DOHH2 (cell line): ENCODE data around the gene PTPN7.

Experiments used
- H3F3A ChIP-seq: fragments of 200-600 bp; sonication (generic), shearing (Covaris generic); 2 replicates; pipeline ENCODE4 v1.6.0; 2016; ENCODE audit warnings: antibody characterized with exemption, mild to moderate bottlenecking; ENCODE audit not compliant: control insufficient read depth, insufficient read depth
- H3K27ac ChIP-seq: fragments of 200-600 bp; sonication (generic); 2 replicates; pipeline ENCODE4 v1.5.1; 2014; ENCODE audit warnings: low read depth, mild to moderate bottlenecking, low read length, moderate library complexity
- H3K27me3 ChIP-seq: fragments of 200-600 bp; sonication (generic); 2 replicates; pipeline ENCODE4 v1.6.1; 2014; ENCODE audit warnings: mild to moderate bottlenecking, low read length, mixed read lengths; ENCODE audit not compliant: control insufficient read depth
- H3K36me3 ChIP-seq: fragments of 200-600 bp; sonication (generic); 2 replicates; pipeline ENCODE4 v1.6.1; 2014; ENCODE audit warnings: mild to moderate bottlenecking, low read length, moderate library complexity, mixed read lengths; ENCODE audit not compliant: control insufficient read depth
- H3K4me1 ChIP-seq: fragments of 200-600 bp; sonication (generic); 2 replicates; pipeline ENCODE4 v1.6.1; 2014; ENCODE audit warnings: mild to moderate bottlenecking, low read length, mixed read lengths; ENCODE audit not compliant: control insufficient read depth
- H3K4me2 ChIP-seq: fragments of 200-600 bp; sonication (generic); 2 replicates; pipeline ENCODE4 v1.6.0; 2014; ENCODE audit warnings: mild to moderate bottlenecking, low read length, moderate library complexity
- H3K4me3 ChIP-seq: fragments of 200-600 bp; sonication (generic); 2 replicates; pipeline ENCODE4 v1.5.1; 2014; ENCODE audit warnings: mild to moderate bottlenecking, low read length, mixed read lengths
- H3K79me2 ChIP-seq: fragments of 200-600 bp; sonication (generic); 2 replicates; pipeline ENCODE4 v1.6.1; 2014; ENCODE audit warnings: mild to moderate bottlenecking, low read length, mixed read lengths; ENCODE audit not compliant: control insufficient read depth
- H3K9me2 ChIP-seq: fragments of 200-600 bp; sonication (generic); replicated peaks from 2 replicates; pipeline ENCODE4 v1.6.1; 2014; ENCODE audit warnings: mild to moderate bottlenecking, low read length, mixed read lengths; ENCODE audit not compliant: control insufficient read depth
- H3K9me3 ChIP-seq: fragments of 200-600 bp; sonication (generic); 2 replicates; pipeline ENCODE4 v1.6.1; 2014; ENCODE audit warnings: antibody characterized with exemption, low read length, mixed read lengths; ENCODE audit not compliant: control insufficient read depth, insufficient read depth
- H4K20me1 ChIP-seq: fragments of 200-600 bp; sonication (generic); 2 replicates; pipeline ENCODE4 v1.6.0; 2014; ENCODE audit warnings: low read depth, mild to moderate bottlenecking, antibody characterized with exemption, low read length, moderate library complexity; ENCODE audit not compliant: control insufficient read depth, insufficient read depth
- EZH2phosphoT487 ChIP-seq: fragments of 200-600 bp; sonication (generic); IDR thresholded peaks from 2 replicates; pipeline ENCODE4 v1.6.1; 2017; ENCODE audit warnings: borderline replicate concordance, mild to moderate bottlenecking, antibody characterized with exemption, low read length, moderate library complexity, mixed read lengths
- TF ChIP-seq, protein P1 (sequence below): fragments of 200-600 bp; sonication (generic); IDR thresholded peaks from one replicate; pipeline ENCODE4 v1.5.1; 2014; ENCODE audit warnings: antibody characterized with exemption, mild to moderate bottlenecking, low read depth, low read length; ENCODE audit not compliant: poor library complexity, severe bottlenecking

Gene PTPN7

DNA sequence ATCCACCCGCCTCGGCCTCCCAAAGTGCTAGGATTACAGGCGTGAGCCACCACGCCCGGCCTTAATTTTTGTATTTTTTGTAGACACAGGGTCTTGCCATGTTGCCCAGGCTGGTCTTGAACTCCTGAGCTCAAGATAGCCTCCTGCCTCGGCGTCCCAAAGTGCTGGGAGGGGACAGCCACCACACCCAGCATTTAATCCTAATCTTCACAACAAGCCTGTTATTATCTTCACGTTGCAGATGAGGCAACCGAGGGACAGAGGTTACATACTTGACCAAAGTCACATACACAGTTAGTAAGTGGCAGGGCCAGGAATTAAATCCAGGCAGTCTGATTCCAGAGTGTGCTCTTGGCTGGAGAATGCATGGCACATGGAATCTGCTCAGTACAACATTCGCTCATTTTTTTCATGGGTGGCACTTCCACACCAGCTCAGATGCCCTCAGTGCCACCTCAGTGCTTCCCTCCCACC lies 42.5 kb downstream of the PTPN7 start:
- H4K20me1 ChIP-seq = no peaks in the 10 kb centered on the region
- H3K27ac ChIP-seq = no peak overlapping the region
- no peak for TF ChIP-seq EZH2phosphoT487
- TF ChIP-seq, protein P1, sequence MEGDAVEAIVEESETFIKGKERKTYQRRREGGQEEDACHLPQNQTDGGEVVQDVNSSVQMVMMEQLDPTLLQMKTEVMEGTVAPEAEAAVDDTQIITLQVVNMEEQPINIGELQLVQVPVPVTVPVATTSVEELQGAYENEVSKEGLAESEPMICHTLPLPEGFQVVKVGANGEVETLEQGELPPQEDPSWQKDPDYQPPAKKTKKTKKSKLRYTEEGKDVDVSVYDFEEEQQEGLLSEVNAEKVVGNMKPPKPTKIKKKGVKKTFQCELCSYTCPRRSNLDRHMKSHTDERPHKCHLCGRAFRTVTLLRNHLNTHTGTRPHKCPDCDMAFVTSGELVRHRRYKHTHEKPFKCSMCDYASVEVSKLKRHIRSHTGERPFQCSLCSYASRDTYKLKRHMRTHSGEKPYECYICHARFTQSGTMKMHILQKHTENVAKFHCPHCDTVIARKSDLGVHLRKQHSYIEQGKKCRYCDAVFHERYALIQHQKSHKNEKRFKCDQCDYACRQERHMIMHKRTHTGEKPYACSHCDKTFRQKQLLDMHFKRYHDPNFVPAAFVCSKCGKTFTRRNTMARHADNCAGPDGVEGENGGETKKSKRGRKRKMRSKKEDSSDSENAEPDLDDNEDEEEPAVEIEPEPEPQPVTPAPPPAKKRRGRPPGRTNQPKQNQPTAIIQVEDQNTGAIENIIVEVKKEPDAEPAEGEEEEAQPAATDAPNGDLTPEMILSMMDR = no peak
- H3K4me3 ChIP-seq = no peak overlapping the region
- peaks cover 10% of the 10 kb centered on the region for H3K4me1 ChIP-seq
- H3K9me3 ChIP-seq = no peaks in the 10 kb centered on the region
- H3K4me2 ChIP-seq = no peak overlapping the region
- H3F3A ChIP-seq = no peaks in the 10 kb centered on the region
- H3K36me3 ChIP-seq = no peaks in the 10 kb centered on the region
- H3K79me2 ChIP-seq = no peaks in the 10 kb centered on the region
- H3K27me3 ChIP-seq = peaks cover 9% of the 10 kb centered on the region
- H3K9me2 ChIP-seq = no peaks in the 10 kb centered on the region

GRCh38 chr1:202116287-202116686 lies 44.1 kb downstream of the PTPN7 start:
- Histone ChIP-seq H4K20me1 (no peaks in the 10 kb centered on the region), H3K4me2 (no peak overlapping the region), H3F3A (no peaks in the 10 kb centered on the region), H3K4me3 (no peak overlapping the region), H3K9me3 (no peaks in the 10 kb centered on the region), H3K27ac (no peak overlapping the region), H3K36me3 (no peaks in the 10 kb centered on the region), H3K27me3 (peaks cover 3% of the 10 kb centered on the region), H3K9me2 (no peaks in the 10 kb centered on the region), H3K79me2 (no peaks in the 10 kb centered on the region), H3K4me1 (peaks cover 10% of the 10 kb centered on the region)
- TF ChIP-seq, protein P1 = no peak
- TF ChIP-seq EZH2phosphoT487 = no peak

DNA sequence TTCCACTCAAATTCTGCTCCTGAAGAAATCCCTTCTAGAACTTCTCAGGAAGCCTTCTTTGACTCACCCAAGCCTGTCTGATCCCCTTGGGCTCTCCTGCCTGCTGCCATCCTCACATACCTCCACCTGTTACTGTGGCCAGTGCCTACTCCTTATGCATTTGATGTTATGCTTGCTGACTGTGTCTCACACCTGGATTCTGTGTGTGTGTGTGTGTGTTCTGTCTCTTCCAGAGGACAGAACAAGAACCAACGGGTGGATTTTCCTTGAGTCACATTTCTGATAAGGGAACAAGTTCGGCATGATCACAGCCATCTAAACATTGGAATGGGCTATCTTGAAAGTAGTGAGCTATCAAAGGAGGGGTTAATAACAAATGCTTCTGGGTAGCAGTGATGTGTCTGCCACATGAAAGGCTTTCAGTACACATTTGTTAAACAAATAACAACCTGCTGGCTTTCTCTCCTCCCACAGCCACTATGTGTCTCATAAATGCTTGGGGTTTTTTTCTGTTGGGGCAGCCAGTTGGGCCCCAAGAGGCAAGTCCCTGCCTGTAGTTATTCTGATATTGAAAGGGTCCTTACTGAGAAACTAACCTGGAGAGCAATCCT lies 46.6 kb downstream of the PTPN7 start:
- Histone ChIP-seq H3K4me1 (peaks cover 10% of the 10 kb centered on the region), H3F3A (no peaks in the 10 kb centered on the region), H3K27me3 (no peaks in the 10 kb centered on the region), H3K36me3 (no peaks in the 10 kb centered on the region), H3K9me3 (no peaks in the 10 kb centered on the region), H3K79me2 (no peaks in the 10 kb centered on the region), H3K27ac (no peak overlapping the region), H3K4me2 (0 out of 2 replicates have a peak overlapping the region, but pooled peaks have one; percentile 6), H3K9me2 (no peaks in the 10 kb centered on the region), H3K4me3 (no peak overlapping the region), H4K20me1 (no peaks in the 10 kb centered on the region)
- TF ChIP-seq EZH2phosphoT487 = no peak
- TF ChIP-seq, protein P1 = no peak
